AG09309 (cell line): Measurements from ENCODE around the gene TRAPPC8.
A peak's percentile ranks its signal among the peaks of the same experiment; 100 is the strongest.

Experiments used
- DNase-seq: peaks from one replicate; pipeline ENCODE4 v3.0.0-alpha.2; 2010; ENCODE audit warnings: low read depth
- H3K4me3 ChIP-seq: 2 replicates; pipeline ENCODE4 v1.5.1; 2011; ENCODE audit warnings: mild to moderate bottlenecking, low read depth, low read length, moderate library complexity; ENCODE audit not compliant: control insufficient read depth
- CTCF ChIP-seq: IDR thresholded peaks from 2 replicates; pipeline ENCODE4 v1.5.1; 2011; ENCODE audit warnings: mild to moderate bottlenecking, low read depth, low read length, inconsistent platforms; ENCODE audit not compliant: insufficient read depth, control insufficient read depth; ENCODE audit errors: missing control alignments

TRAPPC8 gene

GRCh38 chr18:31860488-31860887 is 82.4 kb downstream of the TRAPPC8 start:
- no peak for DNase-seq
- TF ChIP-seq CTCF: no peak
- H3K4me3 ChIP-seq: no peak overlapping the region

GRCh38 chr18:31857526-31858106 is 85.3 kb downstream of the TRAPPC8 start:
- no peak for TF ChIP-seq CTCF
- no peak overlapping the region for H3K4me3 ChIP-seq
- no peak for DNase-seq

GRCh38 chr18:31850844-31851243 is 92.1 kb downstream of the TRAPPC8 start:
- no peak for TF ChIP-seq CTCF
- no peak for DNase-seq
- no peak overlapping the region for H3K4me3 ChIP-seq

- TF ChIP-seq CTCF: no peak
- DNase-seq: no peak
- H3K4me3 ChIP-seq: no peak overlapping the region
These were observed 102.4 kb downstream of the TRAPPC8 start for GRCh38 chr18:31840499-31840898.

- no peak overlapping the region for H3K4me3 ChIP-seq
- no peak for TF ChIP-seq CTCF
- DNase-seq: no peak
These were observed 105.0 kb downstream of the TRAPPC8 start for GRCh38 chr18:31837879-31838278.

- H3K4me3 ChIP-seq: no peak overlapping the region
- no peak for TF ChIP-seq CTCF
- peak; percentile 2 for DNase-seq
These were observed 107.3 kb downstream of the TRAPPC8 start for GRCh38 chr18:31835528-31836133.
